ENCODE measurements around the gene ZDHHC11B. TPM values are rescaled to one million over a fixed set of nuclear protein-coding genes. Genes with fewer than 3 reads are reported as not detected.

ZDHHC11B gene
- total and polyA plus RNA-seq, 8 donors: 0.93 to 42.4 (median 8.6) TPM

GRCh38 chr5:761854-762710, 22.4 kb downstream of the ZDHHC11B start:
- no peaks in the 10 kb centered on the region for H3K27me3 ChIP-seq
- 73 to 85% (median 83%) methylated on average over 8 of the region's 8 CpGs for WGBS, 5 donors
- H3K4me3 ChIP-seq: no peak overlapping the region
- intact Hi-C loops (cut with DNase I; ENCODE audit: low total_unique reads): no loop called here
- H3K36me3 ChIP-seq: peaks cover 0 to 39% (median 8%) of the 10 kb centered on the region in 4 donors
- no peaks in the 10 kb centered on the region for H3K9me3 ChIP-seq
- no peak for TF ChIP-seq POLR2A (IDR thresholded peaks at IDR 0.05)
- TF ChIP-seq POLR2AphosphoS5 (IDR thresholded peaks at IDR 0.05): no peak
- TF ChIP-seq, protein P1, sequence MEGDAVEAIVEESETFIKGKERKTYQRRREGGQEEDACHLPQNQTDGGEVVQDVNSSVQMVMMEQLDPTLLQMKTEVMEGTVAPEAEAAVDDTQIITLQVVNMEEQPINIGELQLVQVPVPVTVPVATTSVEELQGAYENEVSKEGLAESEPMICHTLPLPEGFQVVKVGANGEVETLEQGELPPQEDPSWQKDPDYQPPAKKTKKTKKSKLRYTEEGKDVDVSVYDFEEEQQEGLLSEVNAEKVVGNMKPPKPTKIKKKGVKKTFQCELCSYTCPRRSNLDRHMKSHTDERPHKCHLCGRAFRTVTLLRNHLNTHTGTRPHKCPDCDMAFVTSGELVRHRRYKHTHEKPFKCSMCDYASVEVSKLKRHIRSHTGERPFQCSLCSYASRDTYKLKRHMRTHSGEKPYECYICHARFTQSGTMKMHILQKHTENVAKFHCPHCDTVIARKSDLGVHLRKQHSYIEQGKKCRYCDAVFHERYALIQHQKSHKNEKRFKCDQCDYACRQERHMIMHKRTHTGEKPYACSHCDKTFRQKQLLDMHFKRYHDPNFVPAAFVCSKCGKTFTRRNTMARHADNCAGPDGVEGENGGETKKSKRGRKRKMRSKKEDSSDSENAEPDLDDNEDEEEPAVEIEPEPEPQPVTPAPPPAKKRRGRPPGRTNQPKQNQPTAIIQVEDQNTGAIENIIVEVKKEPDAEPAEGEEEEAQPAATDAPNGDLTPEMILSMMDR (IDR thresholded peaks at IDR 0.05): no peak
- no peak for TF ChIP-seq EP300 (IDR thresholded peaks at IDR 0.05)
- H3K27ac ChIP-seq: peak overlapping the region in 1 of 5 donors; percentile 9
- DNase-seq: peak; percentile 26 to 63
- peaks cover 29 to 35% (median 30%) of the 10 kb centered on the region in 4 donors for H3K4me1 ChIP-seq

GRCh38 chr5:761059-761771, 23.3 kb downstream of the ZDHHC11B start:
- no peak overlapping the region for H3K4me3 ChIP-seq
- intact Hi-C loops (cut with DNase I; ENCODE audit: low total_unique reads): no loop called here
- no peaks in the 10 kb centered on the region for H3K9me3 ChIP-seq
- 84 to 90% (median 88%) methylated on average over 15 of the region's 15 CpGs for WGBS, 5 donors
- no peaks in the 10 kb centered on the region for H3K27me3 ChIP-seq
- DNase-seq: peak; percentile 7 to 23
- peaks cover 0 to 31% (median 4%) of the 10 kb centered on the region in 4 donors for H3K36me3 ChIP-seq
- TF ChIP-seq POLR2AphosphoS5 (IDR thresholded peaks at IDR 0.05) (no peak), EP300 (IDR thresholded peaks at IDR 0.05) (no peak), POLR2A (IDR thresholded peaks at IDR 0.05) (no peak)
- TF ChIP-seq, protein P1 (IDR thresholded peaks at IDR 0.05): no peak
- peaks cover 36 to 43% (median 38%) of the 10 kb centered on the region in 4 donors for H3K4me1 ChIP-seq
- no peak overlapping the region for H3K27ac ChIP-seq

GRCh38 chr5:760363-761058, 24.0 kb downstream of the ZDHHC11B start:
- 95 to 98% (median 96%) methylated on average over 24 of the region's 24 CpGs for WGBS, 5 donors
- DNase-seq: peak; percentile 18 to 25

More at GRCh38 chr5:760363-761058, 24.0 kb downstream of the ZDHHC11B start:
- peaks cover 36 to 45% (median 39%) of the 10 kb centered on the region in 4 donors for H3K4me1 ChIP-seq
- no peak overlapping the region for H3K27ac ChIP-seq
- intact Hi-C loops (cut with DNase I; ENCODE audit: low total_unique reads): no loop called here
- H3K4me3 ChIP-seq: no peak overlapping the region
- peaks cover 0 to 23% (median 2%) of the 10 kb centered on the region in 4 donors for H3K36me3 ChIP-seq
- H3K27me3 ChIP-seq: no peaks in the 10 kb centered on the region
- H3K9me3 ChIP-seq: no peaks in the 10 kb centered on the region
- TF ChIP-seq, protein P1 (IDR thresholded peaks at IDR 0.05): no peak
- TF ChIP-seq EP300 (IDR thresholded peaks at IDR 0.05) (no peak), POLR2AphosphoS5 (IDR thresholded peaks at IDR 0.05) (no peak), POLR2A (IDR thresholded peaks at IDR 0.05) (no peak)

Measured in stomach (tissue), 9 donors.